Adrenal gland (tissue), 5 donors: ENCODE measurements around the gene GNRH2.
"Not testable (repeated sequence)": the region's sequence is repeated elsewhere in the genome, so short reads cannot be mapped to it uniquely, and the experiment has no call there.

Experiments used
- POLR2A ChIP-seq, 2 donors: fragments of 450-650 bp; IDR thresholded peaks; one replicate each; pipeline ENCODE4 v1.6.1; 2017; ENCODE audit warnings: antibody characterized with exemption in 2 of 2, mild to moderate bottlenecking in 2 of 2, moderate library complexity in 1 of 2
- TF ChIP-seq, protein P1 (sequence below), 6 experiments: fragments of 450-650 bp in 4 of 6; fragments of 200-600 bp in 2 of 6; sonication (generic) in 1 of 6; IDR thresholded peaks; 1 replicate in 5 of 6; 2 replicates in 1 of 6; pipeline versions ENCODE4 v1.5.1 to v1.8.0; 2016 to 2021; ENCODE audit warnings: antibody characterized with exemption in 6 of 6, mild to moderate bottlenecking in 2 of 6, moderate library complexity in 1 of 6
- donor health status: DM: no; HTN: no; CAD: no.

DNA sequence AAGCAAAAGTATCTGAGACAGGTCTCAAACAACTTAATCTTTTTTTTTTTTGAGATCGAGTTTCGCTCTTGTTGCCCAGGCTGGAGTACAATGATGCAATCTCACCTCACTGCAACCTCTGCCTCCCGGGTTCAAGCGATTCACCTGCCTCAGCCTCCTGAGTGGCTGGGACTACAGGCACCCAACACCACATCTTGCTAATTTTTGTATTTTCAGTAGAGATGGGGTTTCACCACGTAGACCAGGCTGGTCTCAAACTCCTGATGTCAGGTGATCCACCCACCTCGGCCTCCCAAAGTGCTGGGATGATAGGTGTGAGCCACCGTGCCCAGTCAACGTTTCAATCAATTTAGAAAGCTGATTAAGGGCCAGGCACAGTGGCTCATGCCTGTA, 29.8 kb downstream of the GNRH2 start:
- TF ChIP-seq, protein P1, sequence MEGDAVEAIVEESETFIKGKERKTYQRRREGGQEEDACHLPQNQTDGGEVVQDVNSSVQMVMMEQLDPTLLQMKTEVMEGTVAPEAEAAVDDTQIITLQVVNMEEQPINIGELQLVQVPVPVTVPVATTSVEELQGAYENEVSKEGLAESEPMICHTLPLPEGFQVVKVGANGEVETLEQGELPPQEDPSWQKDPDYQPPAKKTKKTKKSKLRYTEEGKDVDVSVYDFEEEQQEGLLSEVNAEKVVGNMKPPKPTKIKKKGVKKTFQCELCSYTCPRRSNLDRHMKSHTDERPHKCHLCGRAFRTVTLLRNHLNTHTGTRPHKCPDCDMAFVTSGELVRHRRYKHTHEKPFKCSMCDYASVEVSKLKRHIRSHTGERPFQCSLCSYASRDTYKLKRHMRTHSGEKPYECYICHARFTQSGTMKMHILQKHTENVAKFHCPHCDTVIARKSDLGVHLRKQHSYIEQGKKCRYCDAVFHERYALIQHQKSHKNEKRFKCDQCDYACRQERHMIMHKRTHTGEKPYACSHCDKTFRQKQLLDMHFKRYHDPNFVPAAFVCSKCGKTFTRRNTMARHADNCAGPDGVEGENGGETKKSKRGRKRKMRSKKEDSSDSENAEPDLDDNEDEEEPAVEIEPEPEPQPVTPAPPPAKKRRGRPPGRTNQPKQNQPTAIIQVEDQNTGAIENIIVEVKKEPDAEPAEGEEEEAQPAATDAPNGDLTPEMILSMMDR (IDR thresholded peaks at IDR 0.05) = not testable (repeated sequence)
- not testable (repeated sequence) for TF ChIP-seq POLR2A (IDR thresholded peaks at IDR 0.05)
